ENCODE results near the gene STK26. TPM values are rescaled to one million over a fixed set of nuclear protein-coding genes. Genes with fewer than 3 reads are reported as not detected.

Gene STK26
- total RNA-seq, 1 experiment from 2014 or later = 50.7 TPM

DNA sequence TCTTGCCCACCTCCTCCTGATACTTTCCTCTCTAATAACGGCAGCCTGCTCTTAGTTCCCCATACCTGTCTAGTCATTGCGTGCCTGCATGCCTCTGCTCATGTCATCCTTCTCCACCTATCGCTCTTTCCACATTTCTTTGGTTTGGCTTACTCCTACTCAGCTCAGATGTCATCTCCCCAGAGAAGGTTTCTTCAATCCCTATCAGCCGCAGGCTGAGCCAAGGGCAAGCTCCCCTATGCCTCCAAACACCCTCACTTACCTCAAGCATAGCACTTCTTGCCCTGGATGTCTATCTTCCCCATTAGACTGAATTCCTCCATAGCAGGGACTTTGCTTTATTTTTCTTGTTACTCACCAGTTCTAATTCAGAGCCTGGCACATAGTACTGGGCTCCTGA lies 78.1 kb downstream of the STK26 start:
- DNase-seq (no peak), ATAC-seq (no peak)
- no peaks in the 10 kb centered on the region for H3F3A ChIP-seq (ENCODE audit: low read length, unreplicated experiment)
- ChIA-PET CTCF (no interaction called here), POLR2A (ENCODE audit: unreplicated experiment) (no interaction called here)
- TF ChIP-seq EZH2 (IDR thresholded peaks at IDR 0.05; ENCODE audit: low read length, unreplicated experiment) = no peak
- no peak for TF ChIP-seq CTCF (conservative IDR thresholded peaks at IDR 0.05; ENCODE audit: low read depth, low read length)
- no peak for TF ChIP-seq EZH2phosphoT487 (IDR thresholded peaks at IDR 0.05; ENCODE audit: borderline replicate concordance, low read length)
- H3K4me3 ChIP-seq (ENCODE audit: low read length) = no peak overlapping the region
- no peak overlapping the region for H3K4me2 ChIP-seq (ENCODE audit: low read length)
- no peaks in the 10 kb centered on the region for H3K27me3 ChIP-seq (ENCODE audit: low read length)
- no peaks in the 10 kb centered on the region for H3K36me3 ChIP-seq (ENCODE audit: low read depth, low read length)
- no peaks in the 10 kb centered on the region for H3K79me2 ChIP-seq (ENCODE audit: low read length)
- BruUV-seq (replicated peaks) = no TSS peak
- H3K27ac ChIP-seq (ENCODE audit: low read length) = no peak overlapping the region
- intact Hi-C loops (cut with micrococcal nuclease) = no loop called here
- H4K20me1 ChIP-seq (ENCODE audit: low read length) = no peaks in the 10 kb centered on the region
- H3K9me3 ChIP-seq (ENCODE audit: low read length) = no peaks in the 10 kb centered on the region
- H3K4me1 ChIP-seq (ENCODE audit: insufficient read depth, low read length) = no peaks in the 10 kb centered on the region
- no peaks in the 10 kb centered on the region for H3K9me2 ChIP-seq (replicated peaks; ENCODE audit: low read length)
- no peak overlapping the region for H3K9ac ChIP-seq (ENCODE audit: low read length)
- H2AFZ ChIP-seq (ENCODE audit: low read length) = no peak overlapping the region

GRCh38 chrX:132101799-132102198 lies 78.7 kb downstream of the STK26 start:
- H3K36me3 ChIP-seq (ENCODE audit: low read depth, low read length) = no peaks in the 10 kb centered on the region
- no peaks in the 10 kb centered on the region for H3K27me3 ChIP-seq (ENCODE audit: low read length)
- H3K9ac ChIP-seq (ENCODE audit: low read length) = no peak overlapping the region
- no peak overlapping the region for H3K27ac ChIP-seq (ENCODE audit: low read length)
- no peaks in the 10 kb centered on the region for H3F3A ChIP-seq (ENCODE audit: low read length, unreplicated experiment)
- ChIA-PET CTCF (no interaction called here), POLR2A (ENCODE audit: unreplicated experiment) (no interaction called here)
- H3K4me2 ChIP-seq (ENCODE audit: low read length) = no peak overlapping the region
- no peak for DNase-seq
- no peak for TF ChIP-seq EZH2phosphoT487 (IDR thresholded peaks at IDR 0.05; ENCODE audit: borderline replicate concordance, low read length)
- TF ChIP-seq CTCF (conservative IDR thresholded peaks at IDR 0.05; ENCODE audit: low read depth, low read length) = no peak
- TF ChIP-seq EZH2 (IDR thresholded peaks at IDR 0.05; ENCODE audit: low read length, unreplicated experiment) = no peak
- no peak overlapping the region for H2AFZ ChIP-seq (ENCODE audit: low read length)
- H3K9me2 ChIP-seq (replicated peaks; ENCODE audit: low read length) = no peaks in the 10 kb centered on the region
- H3K4me1 ChIP-seq (ENCODE audit: insufficient read depth, low read length) = no peaks in the 10 kb centered on the region
- H4K20me1 ChIP-seq (ENCODE audit: low read length) = no peaks in the 10 kb centered on the region
- no TSS peak for BruUV-seq (replicated peaks)
- intact Hi-C loops (cut with micrococcal nuclease) = no loop called here
- H3K9me3 ChIP-seq (ENCODE audit: low read length) = no peaks in the 10 kb centered on the region
- H3K4me3 ChIP-seq (ENCODE audit: low read length) = no peak overlapping the region
- no peaks in the 10 kb centered on the region for H3K79me2 ChIP-seq (ENCODE audit: low read length)
- no peak for ATAC-seq

- Histone ChIP-seq H3K36me3 (ENCODE audit: low read depth, low read length) (no peaks in the 10 kb centered on the region), H2AFZ (ENCODE audit: low read length) (no peak overlapping the region), H3K9me2 (replicated peaks; ENCODE audit: low read length) (no peaks in the 10 kb centered on the region), H3K9me3 (ENCODE audit: low read length) (no peaks in the 10 kb centered on the region), H3K79me2 (ENCODE audit: low read length) (no peaks in the 10 kb centered on the region), H3K9ac (ENCODE audit: low read length) (no peak overlapping the region), H3K4me2 (ENCODE audit: low read length) (no peak overlapping the region), H3K4me1 (ENCODE audit: insufficient read depth, low read length) (no peaks in the 10 kb centered on the region), H3F3A (ENCODE audit: low read length, unreplicated experiment) (no peaks in the 10 kb centered on the region), H3K27ac (ENCODE audit: low read length) (no peak overlapping the region), H4K20me1 (ENCODE audit: low read length) (no peaks in the 10 kb centered on the region), H3K4me3 (ENCODE audit: low read length) (no peak overlapping the region), H3K27me3 (ENCODE audit: low read length) (no peaks in the 10 kb centered on the region)
- no peak for TF ChIP-seq CTCF (conservative IDR thresholded peaks at IDR 0.05; ENCODE audit: low read depth, low read length)
- TF ChIP-seq EZH2 (IDR thresholded peaks at IDR 0.05; ENCODE audit: low read length, unreplicated experiment) = no peak
- TF ChIP-seq EZH2phosphoT487 (IDR thresholded peaks at IDR 0.05; ENCODE audit: borderline replicate concordance, low read length) = no peak
- DNase-seq (no peak), ATAC-seq (no peak)
- no TSS peak for BruUV-seq (replicated peaks)
- CTCF ChIA-PET = no interaction called here
- POLR2A ChIA-PET (ENCODE audit: unreplicated experiment) = no interaction called here
- intact Hi-C loops (cut with micrococcal nuclease) = no loop called here
These were observed 84.2 kb downstream of the STK26 start for GRCh38 chrX:132107291-132107690.

Data from PC-3 (cell line).